RWPE2 (cell line): ENCODE results near the gene PCBP3.

Experiments used
- ATAC-seq: fragments of 200-7000 bp; cut with Tn5 transposase; 3 replicates; pipeline ENCODE4 v1.9.1; 2021; ENCODE audit warnings: low read depth
- DNase-seq: peaks from one replicate; pipeline ENCODE4 v3.0.0-alpha.2; 2020; ENCODE audit warnings: low spot score
- H3K27ac ChIP-seq: fragments of 450-650 bp; 2 replicates; pipeline ENCODE4 v1.5.1; 2017; ENCODE audit warnings: mild to moderate bottlenecking; ENCODE audit not compliant: poor library complexity, severe bottlenecking
- H3K27me3 ChIP-seq: fragments of 250-450 bp; sonication (Bioruptor Pico); 2 replicates; pipeline ENCODE4 v1.5.1; 2021; ENCODE audit warnings: mild to moderate bottlenecking, moderate library complexity; ENCODE audit not compliant: insufficient read depth, poor library complexity, severe bottlenecking
- H3K36me3 ChIP-seq: fragments of 250-450 bp; sonication (Bioruptor Pico); 2 replicates; pipeline ENCODE4 v1.5.1; 2020; ENCODE audit warnings: low read depth, mild to moderate bottlenecking, moderate library complexity
- H3K4me1 ChIP-seq: fragments of 250-450 bp; sonication (Bioruptor Pico); 2 replicates; pipeline ENCODE4 v1.5.1; 2021; ENCODE audit warnings: mild to moderate bottlenecking, moderate library complexity; ENCODE audit not compliant: insufficient read depth, poor library complexity, severe bottlenecking
- H3K4me3 ChIP-seq: fragments of 250-450 bp; sonication (Bioruptor Pico); 2 replicates; pipeline ENCODE4 v1.5.1; 2021; ENCODE audit warnings: mild to moderate bottlenecking, moderate library complexity; ENCODE audit not compliant: severe bottlenecking
- H3K9me3 ChIP-seq: fragments of 250-450 bp; sonication (Bioruptor Pico); 2 replicates; pipeline ENCODE4 v1.5.1; 2021; ENCODE audit warnings: mild to moderate bottlenecking, moderate library complexity; ENCODE audit not compliant: severe bottlenecking
- TF ChIP-seq, protein P1 (sequence below): fragments of 450-650 bp; IDR thresholded peaks from one replicate; pipeline ENCODE4 v1.5.1; 2017; ENCODE audit warnings: mild to moderate bottlenecking, moderate library complexity; ENCODE audit not compliant: poor library complexity, severe bottlenecking

Gene PCBP3

DNA sequence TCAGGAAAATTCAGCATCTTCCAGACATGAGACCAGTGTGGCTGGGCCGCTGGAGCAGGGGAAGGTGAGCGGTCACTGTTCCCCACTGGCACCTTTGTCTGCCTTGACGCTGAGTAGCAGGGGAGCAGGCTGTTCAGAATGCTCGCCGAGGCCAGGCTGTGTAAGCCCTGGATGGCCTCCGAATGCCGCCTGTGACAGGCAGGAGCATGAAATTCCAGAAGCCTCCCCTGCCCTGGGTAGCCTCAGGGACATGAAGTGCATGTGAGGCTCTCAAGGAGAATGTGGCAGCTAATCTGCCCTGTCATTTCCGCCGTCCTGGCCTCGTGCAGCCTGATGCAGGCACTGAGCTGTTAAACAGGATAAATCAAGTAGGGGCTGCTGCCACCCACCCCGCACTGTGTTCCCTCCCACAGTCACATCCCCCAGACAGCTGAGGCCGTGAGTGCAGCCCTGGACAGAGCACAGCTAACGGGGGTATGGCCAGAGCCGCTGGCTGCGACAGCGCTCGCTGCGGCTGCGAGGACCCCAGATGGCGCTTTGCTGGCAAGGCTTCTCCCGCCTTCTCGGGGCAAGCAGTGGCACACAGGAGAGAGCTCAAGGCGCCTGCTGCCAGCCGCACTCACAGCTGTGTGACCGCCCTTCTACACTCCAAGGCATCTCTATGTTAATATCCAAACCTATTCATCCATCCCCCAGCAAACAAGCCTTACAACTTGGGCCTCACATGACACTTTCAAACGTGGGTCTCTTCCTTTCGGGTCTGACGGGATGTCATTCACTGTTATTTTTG, 233.1 kb downstream of the PCBP3 start:
- Histone ChIP-seq H3K4me1 (peaks cover 21% of the 10 kb centered on the region), H3K36me3 (no peaks in the 10 kb centered on the region), H3K9me3 (no peaks in the 10 kb centered on the region), H3K4me3 (no peak overlapping the region), H3K27me3 (no peaks in the 10 kb centered on the region), H3K27ac (no peak overlapping the region)
- no peak for ATAC-seq
- peak; percentile 51 for DNase-seq
- TF ChIP-seq, protein P1, sequence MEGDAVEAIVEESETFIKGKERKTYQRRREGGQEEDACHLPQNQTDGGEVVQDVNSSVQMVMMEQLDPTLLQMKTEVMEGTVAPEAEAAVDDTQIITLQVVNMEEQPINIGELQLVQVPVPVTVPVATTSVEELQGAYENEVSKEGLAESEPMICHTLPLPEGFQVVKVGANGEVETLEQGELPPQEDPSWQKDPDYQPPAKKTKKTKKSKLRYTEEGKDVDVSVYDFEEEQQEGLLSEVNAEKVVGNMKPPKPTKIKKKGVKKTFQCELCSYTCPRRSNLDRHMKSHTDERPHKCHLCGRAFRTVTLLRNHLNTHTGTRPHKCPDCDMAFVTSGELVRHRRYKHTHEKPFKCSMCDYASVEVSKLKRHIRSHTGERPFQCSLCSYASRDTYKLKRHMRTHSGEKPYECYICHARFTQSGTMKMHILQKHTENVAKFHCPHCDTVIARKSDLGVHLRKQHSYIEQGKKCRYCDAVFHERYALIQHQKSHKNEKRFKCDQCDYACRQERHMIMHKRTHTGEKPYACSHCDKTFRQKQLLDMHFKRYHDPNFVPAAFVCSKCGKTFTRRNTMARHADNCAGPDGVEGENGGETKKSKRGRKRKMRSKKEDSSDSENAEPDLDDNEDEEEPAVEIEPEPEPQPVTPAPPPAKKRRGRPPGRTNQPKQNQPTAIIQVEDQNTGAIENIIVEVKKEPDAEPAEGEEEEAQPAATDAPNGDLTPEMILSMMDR: no peak

DNA sequence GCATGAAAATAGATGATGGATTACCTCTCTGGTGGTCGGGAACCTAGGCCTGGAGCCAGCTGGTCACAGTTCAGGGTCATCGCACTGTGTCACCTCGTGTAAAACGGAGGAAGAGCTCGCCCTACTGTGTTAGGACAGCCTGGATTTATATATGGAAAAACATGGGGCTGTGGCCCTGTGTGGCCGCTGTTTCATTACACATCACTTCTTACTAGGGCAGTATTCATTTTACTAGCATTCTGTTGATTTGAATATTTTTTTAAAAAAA, 233.6 kb downstream of the PCBP3 start:
- H3K27ac ChIP-seq: no peak overlapping the region
- peaks cover 21% of the 10 kb centered on the region for H3K4me1 ChIP-seq
- H3K9me3 ChIP-seq: no peaks in the 10 kb centered on the region
- DNase-seq: no peak
- no peak overlapping the region for H3K4me3 ChIP-seq
- no peak for ATAC-seq
- H3K27me3 ChIP-seq: no peaks in the 10 kb centered on the region
- TF ChIP-seq, protein P1: no peak
- no peaks in the 10 kb centered on the region for H3K36me3 ChIP-seq

DNA sequence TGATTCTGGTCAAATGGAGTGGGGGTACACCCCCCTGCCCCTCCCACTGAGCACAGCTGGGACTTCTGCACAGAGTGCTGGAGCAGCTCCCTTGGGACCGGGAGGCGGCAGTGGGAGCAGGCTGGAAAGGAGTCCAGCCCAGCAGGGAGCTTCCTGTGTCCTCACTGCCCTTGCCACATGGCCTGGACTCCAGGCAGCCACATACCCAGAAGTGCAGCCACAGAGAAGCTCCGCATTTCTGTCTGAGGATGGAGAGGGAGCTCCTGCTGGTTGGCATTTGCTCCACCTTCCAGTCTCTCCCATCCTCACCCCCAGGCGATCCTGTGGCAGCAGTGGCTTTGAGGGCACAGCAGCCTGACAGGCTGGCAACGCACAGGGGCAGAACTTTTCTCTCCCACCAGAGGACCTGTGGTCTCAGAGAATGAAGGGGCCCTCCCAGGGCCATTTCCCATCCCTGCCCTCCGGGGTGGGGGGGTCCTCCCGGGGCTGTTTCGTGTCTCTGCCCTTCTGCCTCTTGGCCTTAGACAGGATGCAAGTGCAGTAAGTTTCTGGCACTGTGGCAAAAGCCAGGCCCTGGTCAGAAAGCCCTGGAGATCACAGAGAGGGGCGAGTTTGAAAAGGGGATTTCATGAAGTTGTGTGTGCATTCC, 234.4 kb downstream of the PCBP3 start:
- no peaks in the 10 kb centered on the region for H3K36me3 ChIP-seq
- H3K4me3 ChIP-seq: no peak overlapping the region
- no peaks in the 10 kb centered on the region for H3K27me3 ChIP-seq
- no peaks in the 10 kb centered on the region for H3K9me3 ChIP-seq
- DNase-seq: no peak
- H3K4me1 ChIP-seq: peaks cover 21% of the 10 kb centered on the region
- ATAC-seq: no peak
- TF ChIP-seq, protein P1: no peak
- no peak overlapping the region for H3K27ac ChIP-seq

DNA sequence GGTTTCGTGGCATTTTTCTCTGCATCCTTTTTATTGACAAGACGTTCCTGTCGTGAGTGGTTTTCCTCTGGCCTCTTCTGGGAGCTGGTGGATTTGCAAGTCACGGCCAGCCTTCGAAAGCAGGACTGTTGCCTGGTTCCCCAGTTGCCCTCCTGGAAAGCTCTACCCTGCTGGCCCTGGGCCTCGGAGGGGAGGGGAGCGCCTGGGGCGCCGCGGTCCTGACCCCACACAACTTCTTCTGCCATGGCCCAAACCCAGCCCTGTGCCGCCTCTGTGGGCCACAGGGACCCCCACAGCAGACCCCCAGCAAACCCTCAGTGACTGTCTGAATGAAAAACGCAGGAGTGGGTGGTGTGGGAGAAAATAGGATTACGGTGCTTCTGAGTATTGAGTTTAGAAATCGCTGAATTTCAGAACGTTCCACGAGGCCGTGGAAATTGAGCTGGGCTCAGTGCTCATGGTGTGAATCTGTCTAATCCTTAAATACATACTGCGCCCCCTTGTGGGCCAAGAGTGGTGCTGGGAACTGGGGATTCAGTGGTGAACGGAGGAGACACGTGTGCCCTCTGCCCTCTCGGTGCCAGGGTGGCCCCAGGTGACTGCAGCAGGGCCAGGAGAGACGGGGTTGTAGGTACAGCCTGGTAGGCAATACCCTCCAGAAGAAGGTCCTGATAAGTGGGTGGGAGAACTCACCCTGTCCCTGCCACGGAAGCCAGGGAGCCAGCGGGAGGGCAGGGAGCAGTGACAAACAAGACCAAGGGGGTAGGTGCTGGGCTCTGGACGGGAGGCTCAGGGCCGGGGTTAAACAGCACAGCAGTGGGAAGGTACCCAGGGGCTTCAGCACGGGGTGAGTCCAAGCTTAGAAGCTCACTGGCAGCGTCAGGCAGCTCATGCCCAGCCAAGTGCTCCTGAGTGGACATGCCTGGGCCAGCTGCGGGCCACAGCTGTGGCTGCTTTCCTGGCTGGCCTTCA, 236.9 kb downstream of the PCBP3 start:
- peaks cover 10% of the 10 kb centered on the region for H3K4me1 ChIP-seq
- DNase-seq (peak; percentile 76), ATAC-seq (peak; percentile 86)
- TF ChIP-seq, protein P1: peak; percentile 79
- H3K27ac ChIP-seq: no peak overlapping the region
- H3K9me3 ChIP-seq: no peaks in the 10 kb centered on the region
- H3K36me3 ChIP-seq: no peaks in the 10 kb centered on the region
- no peaks in the 10 kb centered on the region for H3K27me3 ChIP-seq
- H3K4me3 ChIP-seq: no peak overlapping the region
